HepG2 (cell line): ENCODE measurements around the gene MBD5. TPM values are rescaled to one million over a fixed set of nuclear protein-coding genes. Genes with fewer than 3 reads are reported as not detected.

ENCODE experiments used
- ATAC-seq: fragments of 200-7000 bp; cut with Tn5 transposase; 3 replicates; pipeline ENCODE4 v1.9.1; 2020; ENCODE audit warnings: mild to moderate bottlenecking, moderate library complexity
- BruUV-seq: library from RNA; stranded (reverse); fragments of 400-500 nt; replicated peaks from 2 replicates; lab custom pipeline; 2021; lab: Mats Ljungman, UMichigan
- CTCF ChIA-PET: fragments of 300-600 bp; formaldehyde crosslinking; extraction: SDS; loops from one replicate; lab custom pipeline; 2021; ENCODE audit warnings: low total read pairs, inconsistent platforms, low intra/inter-chr PET ratio; lab: Yijun Ruan, JAX
- POLR2A ChIA-PET: fragments of 350-600 bp; sonication (Branson Sonifier 250); formaldehyde crosslinking; loops from one replicate; lab custom pipeline; 2020; ENCODE audit warnings: antibody characterized with exemption, inconsistent platforms; lab: Yijun Ruan, JAX
- DNase-seq: peaks from one replicate; pipeline ENCODE4 v3.0.0-alpha.2; 2015; ENCODE audit warnings: low spot score
- FAIRE-seq: peaks from 3 replicates; lab custom pipeline; 2011; peaks lifted over from hg19 to GRCh38; lab: Jason Lieb, UNC
- H2AFZ ChIP-seq: one replicate; pipeline ENCODE4 v1.6.1; 2011; ENCODE audit warnings: low read length, inconsistent platforms
- H3K27ac ChIP-seq: fragments of 300-600 bp; 3 replicates; pipeline ENCODE4 v1.8.0; 2011; ENCODE audit warnings: mixed run types, mild to moderate bottlenecking, mixed read lengths, low read length, inconsistent platforms; ENCODE audit not compliant: insufficient read depth; ENCODE audit errors: extremely low read length
- H3K27me3 ChIP-seq, 2 experiments: fragments of 200-600 bp in 1 of 2; 2 replicates in 1 of 2; 3 replicates in 1 of 2; pipeline versions ENCODE4 v1.6.0 to v1.8.0; 2011; ENCODE audit warnings: low read length in 2 of 2, mild to moderate bottlenecking in 2 of 2, moderate library complexity in 2 of 2, inconsistent platforms in 1 of 2; ENCODE audit not compliant: insufficient read depth in 2 of 2, control insufficient read depth in 1 of 2
- H3K36me3 ChIP-seq, 2 experiments: fragments of 200-600 bp in 1 of 2; replicated peaks in 1 of 2; 2 replicates in 1 of 2; 3 replicates in 1 of 2; pipeline versions ENCODE4 v1.5.1 to v1.8.0; 2011; ENCODE audit warnings: low read length in 2 of 2, inconsistent platforms in 1 of 2; ENCODE audit not compliant: insufficient read depth in 2 of 2, control insufficient read depth in 1 of 2
- H3K4me1 ChIP-seq: 2 replicates; pipeline ENCODE4 v1.5.1; 2012; ENCODE audit warnings: low read length, inconsistent platforms; ENCODE audit not compliant: insufficient read depth
- H3K4me2 ChIP-seq: 2 replicates; pipeline ENCODE4 v1.6.0; 2011; ENCODE audit warnings: low read depth, low read length, inconsistent platforms
- H3K4me3 ChIP-seq, 3 experiments: fragments of 200-600 bp in 1 of 3; sonication (generic), shearing (Covaris generic) in 1 of 3; replicated peaks in 1 of 3; 2 replicates each; pipeline ENCODE4 v1.5.1; 2011 to 2016; ENCODE audit warnings: low read length in 3 of 3, inconsistent platforms in 2 of 3, low read depth in 2 of 3, mild to moderate bottlenecking in 2 of 3, control low read depth in 1 of 3, mixed read lengths in 1 of 3; ENCODE audit not compliant: insufficient read depth in 1 of 3
- H3K79me2 ChIP-seq: one replicate; pipeline ENCODE4 v1.6.1; 2011; ENCODE audit warnings: low read length, inconsistent platforms; ENCODE audit not compliant: insufficient read depth
- H3K9ac ChIP-seq: 2 replicates; pipeline ENCODE4 v1.6.0; 2011; ENCODE audit warnings: mild to moderate bottlenecking, low read depth, low read length, inconsistent platforms; ENCODE audit not compliant: insufficient read depth
- H3K9me3 ChIP-seq: 2 replicates; pipeline ENCODE4 v1.5.1; 2012; ENCODE audit warnings: mild to moderate bottlenecking, low read length
- H4K20me1 ChIP-seq: 2 replicates; pipeline ENCODE4 v1.6.0; 2011; ENCODE audit warnings: inconsistent platforms, mild to moderate bottlenecking, low read length, moderate library complexity; ENCODE audit not compliant: insufficient read depth
- GMEB2 ChIP-seq: IDR thresholded peaks from 2 replicates; pipeline ENCODE4 v1.6.1; 2016; ENCODE audit warnings: missing biosample characterization, missing genetic modification reagents, low read depth
- MEIS1 ChIP-seq: sonication (generic); formaldehyde crosslinking; IDR thresholded peaks from 2 replicates; pipeline ENCODE4 v1.9.0; 2021; ENCODE audit warnings: mild to moderate bottlenecking, missing genetic modification reagents, moderate library complexity, borderline replicate concordance
- MXD4 ChIP-seq: IDR thresholded peaks from 2 replicates; pipeline ENCODE4 v1.6.1; 2016; ENCODE audit warnings: mild to moderate bottlenecking, missing biosample characterization, missing genetic modification reagents
- TBX3 ChIP-seq: fragments of 450-650 bp; IDR thresholded peaks from 2 replicates; pipeline ENCODE4 v1.6.1; 2017; ENCODE audit warnings: antibody characterized with exemption, mild to moderate bottlenecking, inconsistent platforms, borderline replicate concordance
- ZBTB49 ChIP-seq: sonication (generic); formaldehyde crosslinking; IDR thresholded peaks from 2 replicates; pipeline ENCODE4 v1.4.0; 2020; ENCODE audit warnings: missing genetic modification reagents, borderline replicate concordance
- ZNF503 ChIP-seq: sonication (generic); formaldehyde crosslinking; IDR thresholded peaks from 2 replicates; pipeline ENCODE4 v1.4.0; 2020; ENCODE audit warnings: missing genetic modification reagents
- WGBS: methylation state at CpG from one replicate; pipeline ENCODE4 v1.1.6; 2017; ENCODE audit warnings: low lambda C conversion rate; 5-methylcytosine and 5-hydroxymethylcytosine counted together
- in situ Hi-C: cut with HindIII; loops from 2 replicates; pipeline ENCODE4 v1.10.0; 2017; ENCODE audit warnings: low pct_unique_long_range_greater_than_20kb; ENCODE audit not compliant: extremely low pct_ligation_motif_present
- intact Hi-C: fragments of 100-400 bp; cut with micrococcal nuclease; formaldehyde crosslinking; loops from one replicate; pipeline ENCODE4 v1.10.0; 2022; ENCODE audit not compliant: unreplicated experiment
- polyA plus RNA-seq, 8 experiments: library from polyadenylated mRNA; depleted of rRNA in 3 of 8; stranded (reverse) in 7 of 8; unstranded in 1 of 8; fragments of >200 nt; fragmentation: Illumina TruSeq in 4 of 8; extraction: Trizol in 4 of 8; gene quantifications; 2 replicates each; pipeline versions ENCODE4 v1.2.1 to v1.2.3, GENCODE V29; 2011 to 2016; ENCODE audit warnings: low read depth in 4 of 8, missing spikeins in 1 of 8, mixed read lengths in 1 of 8; ENCODE audit not compliant: insufficient read depth in 1 of 8
- total RNA-seq, 5 experiments: library from RNA; depleted of rRNA; stranded (reverse); fragments of >200 nt; fragmentation: Illumina TruSeq; extraction: Trizol; gene quantifications; 2 replicates each; pipeline ENCODE4 v1.2.3, GENCODE V29; 2016; ENCODE audit warnings: low read depth in 1 of 5

MBD5 gene
- total and polyA plus RNA-seq, 2 of the 13 experiments (the other 11 are each of a cell fraction or from before 2014, with no cell fraction given), result 13.5 to 26.4 TPM

GRCh38 chr2:148490840-148491439 lies 470.0 kb downstream of the MBD5 start (continued):
- TF ChIP-seq GMEB2 (CRISPR knock-in tag) (no peak), MEIS1 (no peak)

GRCh38 chr2:148493822-148494563 lies 473.1 kb downstream of the MBD5 start:
- FAIRE-seq, result no peak
- CTCF ChIA-PET, result no interaction called here
- 39% methylated on average over 2 of the region's 2 CpGs for WGBS
- POLR2A ChIA-PET, result no interaction called here
- H3K9me3 ChIP-seq, result no peaks in the 10 kb centered on the region
- in situ Hi-C loops, result no loop called here
- no peaks in the 10 kb centered on the region for H3K36me3 ChIP-seq
- H3K4me1 ChIP-seq, result no peaks in the 10 kb centered on the region; the same call in 1 of the 2 replicates
- no peaks in the 10 kb centered on the region for H4K20me1 ChIP-seq
- H3K9ac ChIP-seq, result no peak overlapping the region
- no peaks in the 10 kb centered on the region for H3K27me3 ChIP-seq
- intact Hi-C loops, result no loop called here
- no peak overlapping the region for H3K4me2 ChIP-seq
- no peaks in the 10 kb centered on the region for H3K79me2 ChIP-seq
- no peak overlapping the region for H3K27ac ChIP-seq
- DNase-seq, result no peak
- no peak for TF ChIP-seq TBX3
- TF ChIP-seq MXD4 (CRISPR knock-in tag), result no peak
- TF ChIP-seq ZNF503 (CRISPR knock-in tag), result no peak
- no peak for TF ChIP-seq ZBTB49
- no peak overlapping the region for H3K4me3 ChIP-seq
- no TSS peak for BruUV-seq
- no peak for ATAC-seq
- H2AFZ ChIP-seq, result no peak overlapping the region
